Measurements from ENCODE around the gene KLK10.

KLK10 gene

DNA sequence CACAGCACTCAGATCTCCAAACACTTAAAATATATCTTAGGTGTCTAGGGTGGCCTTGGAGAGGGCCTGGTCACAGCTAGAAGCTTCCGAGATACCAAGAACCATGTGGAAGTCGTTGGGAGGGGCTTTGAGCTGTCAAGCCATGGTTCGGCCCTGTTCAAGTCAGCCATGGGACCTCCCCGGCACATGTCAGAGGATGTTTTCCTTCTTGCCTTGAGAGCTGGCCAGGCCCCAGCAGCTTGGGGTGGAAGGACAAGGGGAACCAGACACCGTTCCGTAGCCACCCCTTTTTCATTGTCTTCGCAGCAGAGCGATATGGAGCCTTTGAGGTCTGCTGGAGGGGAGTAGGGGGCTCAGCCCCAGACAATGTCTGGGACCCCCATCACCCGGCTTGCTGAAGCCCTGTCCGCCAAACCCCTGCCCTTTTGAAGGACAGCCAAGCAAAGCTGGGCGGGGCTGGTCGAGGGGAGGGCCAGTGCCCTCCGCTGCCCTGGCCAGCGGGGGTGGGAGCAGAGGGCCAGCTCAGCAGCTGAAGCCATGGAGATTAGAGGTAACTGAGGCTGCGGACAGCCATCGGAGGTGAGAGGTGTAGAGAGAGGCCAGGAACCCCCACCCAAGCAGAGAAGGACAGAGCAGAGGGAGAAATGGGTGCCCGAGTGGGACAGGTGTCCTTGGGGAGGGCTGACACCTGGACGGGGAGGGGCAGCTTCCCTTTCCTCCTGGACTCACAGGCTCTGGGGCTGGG lies 6.5 kb upstream of the KLK10 start:
- no peak for DNase-seq

- DNase-seq, result no peak
These were observed 5.9 kb upstream of the KLK10 start for GRCh38 chr19:51025401-51025800.

DNA sequence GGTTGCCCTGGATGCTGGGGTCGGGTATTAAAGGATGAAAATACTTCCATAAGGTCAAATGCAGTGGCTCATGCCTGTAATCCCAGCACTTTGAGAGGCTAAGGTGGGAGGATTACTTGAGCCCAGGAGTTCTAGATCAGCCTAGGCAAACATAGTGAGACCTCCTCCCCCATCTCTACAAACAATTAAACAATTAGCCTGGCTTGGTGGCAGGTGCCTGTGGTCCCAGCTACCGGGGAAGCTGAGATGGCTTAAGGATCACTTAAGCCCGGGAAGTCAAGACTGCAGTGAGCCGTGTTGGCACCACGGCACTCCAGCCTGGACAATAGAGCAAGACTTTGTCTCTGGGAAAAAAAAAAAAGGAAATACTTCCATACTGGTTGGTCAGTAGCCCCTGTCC lies 5.4 kb upstream of the KLK10 start:
- DNase-seq, result no peak

DNA sequence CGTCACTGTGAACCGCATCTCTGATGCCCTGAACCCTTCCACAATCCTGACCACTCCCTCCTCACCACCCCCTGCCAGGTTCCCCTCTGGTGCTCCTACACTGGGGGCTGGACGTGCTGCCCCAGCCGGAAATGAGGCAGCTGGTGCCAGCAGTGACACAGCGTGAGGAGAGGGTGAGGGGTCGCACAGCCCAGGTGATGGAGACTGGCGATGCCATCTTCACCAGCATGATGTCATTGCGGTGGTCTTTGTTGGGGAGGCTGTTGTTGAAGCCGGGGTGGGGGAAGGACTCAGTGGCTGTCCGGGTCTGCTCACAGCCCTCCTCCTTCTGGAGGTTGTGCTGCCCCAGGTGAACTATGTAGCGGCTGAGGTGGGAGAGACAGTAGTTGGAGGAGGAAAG lies 4.4 kb upstream of the KLK10 start:
- DNase-seq, result no peak

- no peak for DNase-seq
These were observed 3.0 kb upstream of the KLK10 start for GRCh38 chr19:51022526-51022925.

DNA sequence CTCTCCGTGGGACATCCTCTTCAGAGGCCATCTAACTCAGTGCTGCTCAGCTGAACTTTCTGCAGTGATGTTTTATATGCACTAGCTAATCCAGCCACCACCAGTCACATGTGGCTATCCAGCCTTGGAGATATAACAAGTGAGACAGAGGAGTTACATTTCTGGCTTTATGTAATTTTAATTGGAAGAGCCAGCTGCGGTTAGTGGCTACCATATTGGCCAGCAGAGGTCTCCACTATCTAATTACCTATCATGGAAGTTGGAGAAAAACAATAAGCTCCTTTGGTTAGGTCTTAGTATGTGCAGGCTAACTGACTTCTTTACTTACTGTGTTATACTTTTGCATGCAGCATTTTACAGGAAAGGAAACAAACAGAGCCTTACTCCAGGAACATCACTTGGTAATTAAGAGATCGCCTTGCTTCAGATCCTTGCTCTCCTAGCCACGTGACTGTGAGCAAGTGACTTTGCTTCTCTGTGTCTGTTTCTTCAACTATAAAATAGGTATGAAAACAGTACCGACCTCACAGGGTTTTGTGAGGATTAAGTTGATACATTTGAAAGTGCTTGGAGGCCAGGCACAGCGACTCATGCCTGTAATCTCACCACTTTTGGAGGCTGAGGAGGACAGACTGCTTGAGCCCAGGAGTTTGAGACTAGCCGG lies 1.6 kb upstream of the KLK10 start:
- no peak for DNase-seq

GRCh38 chr19:51018745-51019543 lies 565 bp downstream of the KLK10 start:
- DNase-seq, result no peak

DNA sequence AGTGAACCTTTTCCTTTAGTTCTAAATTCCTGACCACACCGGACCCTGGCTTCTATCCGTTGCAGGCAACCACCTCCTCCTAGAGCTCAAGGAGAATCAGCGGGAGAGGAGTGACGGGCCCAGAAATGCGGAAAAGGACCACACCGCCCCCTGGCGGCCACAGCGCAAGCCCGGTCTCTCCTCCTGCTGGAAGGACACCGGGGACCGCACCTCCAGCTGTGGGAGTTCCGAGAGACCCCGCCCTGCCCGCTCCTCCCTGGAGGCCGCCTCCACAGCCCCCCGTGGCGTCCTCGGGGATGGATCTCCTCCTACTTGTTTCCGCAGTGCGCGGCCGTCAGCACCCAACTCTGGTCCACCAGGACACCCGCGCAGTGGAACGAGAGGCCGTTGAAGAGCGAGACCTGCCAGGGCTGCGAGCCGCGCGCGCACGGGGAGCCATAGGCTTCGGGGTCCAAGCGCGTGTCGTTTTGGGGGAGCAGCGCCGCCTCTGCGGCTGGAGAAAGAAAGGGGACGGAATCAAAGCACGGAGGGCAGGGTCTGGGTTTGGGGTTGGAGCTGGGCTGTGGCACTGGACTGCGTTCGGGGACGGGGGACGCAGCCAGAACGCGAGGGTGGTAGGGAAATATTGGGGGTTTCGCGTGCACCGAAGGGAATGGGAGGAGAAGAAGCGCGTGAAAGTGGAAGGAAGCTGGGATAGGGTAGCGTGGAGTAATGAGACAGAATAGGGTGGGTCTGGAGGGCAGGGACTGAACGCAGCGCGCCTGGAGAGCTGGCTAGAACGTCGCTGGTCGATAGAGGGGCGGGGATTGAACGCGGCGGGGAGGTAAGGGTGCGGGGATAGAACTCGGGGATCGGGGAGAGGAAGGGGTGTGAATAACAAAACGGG lies 2.5 kb downstream of the KLK10 start:
- DNase-seq, result no peak

- DNase-seq, result no peak
These were observed 3.7 kb downstream of the KLK10 start for GRCh38 chr19:51015691-51016267.

- no peak for DNase-seq
These were observed 5.3 kb downstream of the KLK10 start for GRCh38 chr19:51014242-51014641.

DNA sequence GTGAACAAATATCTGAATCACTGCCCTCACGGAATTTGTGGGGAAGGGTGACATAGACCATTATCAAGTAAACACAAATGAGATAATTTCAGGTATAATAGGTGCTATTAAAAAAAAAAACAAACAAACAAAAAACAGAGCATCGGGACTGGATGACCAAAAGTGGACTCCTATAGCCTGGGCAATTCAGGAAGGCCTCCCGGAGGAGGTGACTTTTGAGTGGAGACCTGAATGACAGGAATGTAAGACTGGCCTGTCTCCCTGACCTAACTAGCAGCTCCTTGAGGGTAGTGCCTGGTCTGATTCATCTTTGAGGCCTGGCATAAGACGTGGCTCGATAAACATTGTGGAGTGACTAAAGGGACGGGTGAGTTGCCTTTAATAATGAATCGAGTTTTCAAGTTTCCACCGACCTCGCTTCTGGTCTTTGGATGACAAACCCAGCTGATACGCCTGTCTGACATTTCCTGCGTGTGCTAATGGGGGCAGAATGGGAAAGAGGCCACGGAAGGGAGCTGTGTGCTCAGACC lies 6.8 kb downstream of the KLK10 start:
- no peak for DNase-seq

DNA sequence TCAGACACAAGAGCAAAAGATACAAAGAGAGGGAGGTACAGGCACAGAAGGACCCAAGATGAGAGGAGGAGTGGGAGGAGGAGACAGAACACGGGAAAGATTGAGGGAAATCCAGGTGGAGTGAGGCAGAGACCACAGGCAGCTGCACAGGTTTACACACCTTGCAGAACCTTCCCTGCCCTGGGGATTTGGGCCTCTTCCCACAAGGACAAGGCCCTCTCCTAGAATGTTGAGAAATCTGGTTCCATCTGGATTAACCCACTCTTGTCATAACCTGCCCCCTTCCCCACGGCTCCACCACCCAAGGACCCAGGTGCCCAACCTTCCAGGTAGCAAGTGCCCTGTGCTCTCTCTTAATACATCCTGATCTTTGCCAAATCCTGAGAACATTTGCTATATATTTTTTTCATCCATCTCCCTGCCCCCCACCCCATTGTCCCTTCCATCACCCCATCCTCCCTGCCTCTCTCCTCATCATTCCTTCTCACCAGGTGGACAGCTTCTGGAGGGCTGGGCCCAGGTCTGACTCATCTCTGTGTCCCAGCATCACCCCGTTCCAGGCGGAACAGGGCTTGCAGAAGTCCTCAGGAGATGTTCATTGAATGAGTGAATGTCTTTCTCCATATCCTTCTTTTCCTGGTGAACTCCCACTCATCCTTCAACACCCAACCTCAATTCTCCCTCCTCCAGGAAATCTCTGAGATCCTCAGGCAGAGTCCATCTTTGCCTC lies 9.3 kb downstream of the KLK10 start:
- DNase-seq, result no peak

- no peak for DNase-seq
These were observed 10.2 kb downstream of the KLK10 start for GRCh38 chr19:51009061-51009891.

GRCh38 chr19:51007488-51007887 lies 12.0 kb downstream of the KLK10 start:
- DNase-seq, result no peak

GRCh38 chr19:51006406-51006805 lies 13.1 kb downstream of the KLK10 start:
- no peak for DNase-seq

- no peak for DNase-seq
These were observed 14.3 kb downstream of the KLK10 start for GRCh38 chr19:51005248-51005647.

GRCh38 chr19:51003316-51003715 lies 16.2 kb downstream of the KLK10 start:
- no peak for DNase-seq

DNA sequence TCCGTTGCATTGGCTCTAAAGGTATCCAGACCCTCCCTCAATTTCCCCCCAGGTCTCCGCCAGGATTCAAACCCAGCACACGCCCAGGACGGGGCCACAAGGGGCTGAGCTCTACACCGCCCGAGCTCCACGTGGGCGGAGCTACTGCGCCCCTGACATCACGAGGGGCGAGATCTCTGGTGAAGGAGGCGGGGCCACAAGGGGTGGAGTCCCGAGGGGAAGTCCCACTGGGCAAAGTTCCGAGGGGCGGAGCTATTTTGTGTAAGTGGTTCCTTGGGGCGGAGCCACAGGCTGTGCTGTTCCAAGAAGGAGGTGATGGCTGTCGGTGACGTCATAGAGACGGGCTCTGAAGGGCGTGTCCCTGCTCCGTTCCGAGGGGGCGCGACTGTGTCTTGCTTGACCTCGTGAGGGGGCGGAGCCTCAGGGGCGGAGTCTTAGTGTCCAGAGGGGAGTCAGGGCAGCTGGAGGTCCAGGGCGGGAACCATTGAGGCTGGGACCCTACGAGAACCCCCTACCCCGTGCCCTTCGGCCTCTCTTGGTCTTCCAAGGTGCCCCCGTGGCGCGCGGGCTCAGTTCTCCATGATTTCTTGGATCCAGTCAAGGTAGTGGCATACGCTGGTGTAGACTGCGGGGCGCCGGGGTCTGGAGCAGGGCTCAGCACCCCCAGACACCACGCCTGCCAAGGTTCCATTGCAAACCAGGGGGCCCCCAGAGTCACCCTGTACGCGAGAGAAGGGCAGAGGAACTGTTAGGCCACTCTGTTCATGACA lies 16.8 kb downstream of the KLK10 start:
- no peak for DNase-seq

- DNase-seq, result no peak
These were observed 17.4 kb downstream of the KLK10 start for GRCh38 chr19:51002089-51002532.

DNA sequence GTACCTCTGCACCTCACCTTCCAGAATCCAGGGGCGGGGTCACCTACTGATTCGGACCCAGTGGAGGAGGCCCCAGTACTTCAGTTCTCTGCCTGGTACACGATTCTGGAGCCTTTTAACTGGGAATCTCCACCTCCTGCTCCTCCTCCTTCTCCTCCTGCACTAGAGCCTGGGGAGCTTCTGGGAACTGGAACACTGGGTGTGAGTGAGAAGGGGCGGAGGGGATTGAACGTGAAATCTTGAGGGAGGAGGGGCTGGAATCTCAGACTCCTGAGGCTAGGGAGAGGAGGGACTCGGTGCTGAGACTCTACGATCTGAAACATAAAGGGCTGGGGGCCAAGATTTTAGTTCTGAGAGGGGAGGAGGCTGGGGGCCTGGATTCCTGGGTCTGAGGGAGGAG lies 18.0 kb downstream of the KLK10 start, which contains the start of gene KLK8:
TSS of gene KLK8 (minus strand) at position 90 of the 400 bp plus-strand sequence. CDS start 437 bp downstream, outside the sequence.
- DNase-seq, result no peak

All from amniotic stem cell (primary cell).